LoVo (cell line): ENCODE measurements around the gene CPNE1.
"Not testable (repeated sequence)": the region's sequence is repeated elsewhere in the genome, so short reads cannot be mapped to it uniquely, and the experiment has no call there.

Experiments
- DNase-seq: peaks from one replicate; pipeline ENCODE4 v3.0.0-alpha.2; 2016; ENCODE audit warnings: low spot score

CPNE1 gene

DNA sequence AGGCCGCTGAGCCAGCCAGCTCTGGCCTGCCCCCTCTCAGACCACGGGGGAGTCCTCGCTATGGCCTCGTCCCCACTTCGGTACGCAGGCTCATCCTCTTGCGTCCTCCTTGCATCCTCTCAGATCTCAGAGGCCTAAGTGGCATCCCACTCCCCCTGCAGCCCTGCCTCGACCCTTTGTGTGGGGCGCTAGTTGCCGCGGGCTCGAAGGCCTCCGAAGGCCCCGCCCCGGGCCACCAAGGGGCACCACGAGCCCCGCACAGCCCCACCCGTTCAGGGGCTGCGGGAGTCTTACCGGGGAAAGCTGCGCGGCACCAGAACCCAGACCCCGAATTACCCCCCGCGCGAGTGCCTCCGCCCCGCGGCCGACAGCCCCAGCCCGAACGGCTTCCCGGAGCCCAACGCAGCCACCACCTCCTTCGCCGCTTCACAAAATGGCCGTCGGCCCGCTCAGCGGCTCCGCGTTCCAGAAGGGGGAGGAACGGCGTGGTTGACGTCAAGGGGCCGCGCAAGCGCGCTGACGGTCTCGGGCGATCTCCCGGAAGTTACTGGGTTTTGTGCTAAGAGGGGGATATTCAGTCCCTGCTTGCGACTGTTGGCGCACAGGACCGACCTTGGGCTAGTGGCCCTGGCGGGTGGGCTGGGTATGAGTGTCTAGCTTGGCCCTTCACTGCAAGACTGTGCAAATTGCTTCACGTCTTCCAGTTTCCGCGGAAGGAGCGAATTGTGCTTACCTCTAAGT, at the start of gene CPNE1, which contains the start of gene RBM12:
Gene CPNE1 (minus strand): TSS at position 435 of the 741 bp plus-strand sequence. CDS start 31,977 bp downstream, outside the sequence.
Gene RBM12 (minus strand): TSS at position 435 of the 741 bp plus-strand sequence. CDS start 9,578 bp downstream, outside the sequence.
- DNase-seq: peak; percentile 96

DNA sequence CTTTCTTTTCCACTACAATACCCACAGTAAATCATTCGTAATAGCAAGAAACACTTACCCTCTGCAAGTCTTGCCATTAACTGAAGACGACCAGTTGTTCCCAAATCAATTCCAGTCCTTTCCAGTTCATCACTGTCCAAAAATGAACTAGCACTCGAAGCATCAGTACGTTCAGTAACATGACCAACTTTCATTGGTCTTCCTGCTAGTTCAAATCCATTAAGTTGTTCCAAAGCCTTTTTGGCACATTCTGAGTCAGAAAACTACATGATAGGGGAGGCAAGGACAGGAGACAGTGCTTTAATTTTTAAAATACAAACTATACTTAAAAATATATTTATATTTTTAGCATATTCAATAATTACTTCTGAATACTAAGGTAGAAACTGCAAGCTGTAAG, 49.4 kb upstream of the CPNE1 start:
- DNase-seq: no peak

DNA sequence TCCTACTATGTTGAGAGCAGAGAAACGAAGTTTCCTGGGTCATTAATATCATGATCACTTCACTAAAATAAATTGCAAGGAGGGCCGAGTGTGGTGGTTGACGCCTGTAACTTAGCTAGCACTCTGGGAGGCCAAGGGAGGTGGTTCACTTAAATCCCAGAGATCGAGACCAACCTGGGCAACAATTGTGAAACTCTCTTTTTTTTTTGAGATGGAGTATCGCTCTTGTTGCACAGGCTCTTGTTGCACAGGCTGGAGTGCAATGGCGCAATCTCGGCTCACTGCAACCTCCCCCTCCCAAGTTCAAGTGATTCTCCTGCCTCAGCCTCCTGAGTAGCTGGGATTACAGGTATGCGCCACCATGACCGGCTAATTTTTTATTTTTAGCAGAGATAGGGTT, 48.4 kb upstream of the CPNE1 start:
- DNase-seq: not testable (repeated sequence)

DNA sequence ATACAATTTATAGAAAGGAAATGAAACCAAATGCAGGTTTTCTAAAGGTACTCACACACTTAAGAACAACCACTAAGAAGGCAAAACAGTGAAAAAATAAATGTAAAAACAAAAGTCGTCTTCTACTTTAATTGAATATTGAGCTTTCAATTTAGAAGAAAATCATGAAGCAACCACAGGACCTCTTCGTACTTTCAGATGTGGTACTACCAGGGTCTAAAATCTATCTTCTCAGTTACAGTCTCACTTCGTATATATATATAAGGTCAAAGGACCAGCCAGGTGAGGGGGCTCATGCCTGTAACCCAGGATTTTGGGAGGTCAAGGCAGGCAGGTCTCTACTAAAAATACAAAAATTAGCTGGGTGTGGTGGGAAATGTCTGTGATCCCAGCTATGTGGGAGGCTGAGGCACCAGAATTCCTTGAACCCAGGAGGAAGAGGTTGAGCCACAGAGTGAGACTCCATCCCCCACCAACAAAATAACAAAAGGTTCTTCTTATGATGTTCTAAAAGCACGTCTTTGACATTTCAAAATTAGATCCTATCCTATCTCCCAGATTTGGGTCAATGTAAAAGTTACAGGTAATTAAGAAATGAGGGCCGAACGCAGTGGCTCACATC, 47.0 kb upstream of the CPNE1 start:
- no peak for DNase-seq

DNA sequence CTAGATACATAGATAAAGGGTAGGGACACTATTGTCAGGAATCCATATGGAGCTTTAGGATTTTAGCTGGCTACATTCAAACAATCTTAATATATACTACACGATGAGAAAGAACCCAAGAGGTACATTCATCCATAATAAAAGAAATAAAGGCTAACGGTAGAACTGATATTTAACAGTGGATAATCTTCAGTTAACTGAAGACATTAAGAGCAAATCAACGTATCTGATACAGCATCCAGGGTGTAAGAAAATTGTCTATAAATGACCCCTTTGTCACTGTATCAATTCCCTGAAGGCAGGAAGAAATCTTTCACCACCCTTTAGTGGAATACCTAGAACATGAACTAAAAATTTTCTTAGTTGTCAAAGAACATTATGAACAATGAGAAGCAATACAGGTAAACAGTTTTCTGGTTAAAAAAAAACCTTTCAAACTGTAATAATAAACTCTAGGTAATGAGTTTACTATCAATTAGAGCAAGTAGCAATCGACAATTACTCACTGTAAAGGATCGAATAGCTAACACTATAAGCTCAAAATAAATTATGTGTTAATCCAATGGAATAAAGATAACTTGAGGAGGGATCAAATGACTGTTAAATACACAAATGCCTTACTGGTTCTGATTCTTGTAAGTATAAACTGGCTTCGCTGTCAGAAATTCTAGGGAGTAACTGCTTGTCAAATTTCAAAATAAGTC, 46.3 kb upstream of the CPNE1 start:
- DNase-seq: no peak

DNA sequence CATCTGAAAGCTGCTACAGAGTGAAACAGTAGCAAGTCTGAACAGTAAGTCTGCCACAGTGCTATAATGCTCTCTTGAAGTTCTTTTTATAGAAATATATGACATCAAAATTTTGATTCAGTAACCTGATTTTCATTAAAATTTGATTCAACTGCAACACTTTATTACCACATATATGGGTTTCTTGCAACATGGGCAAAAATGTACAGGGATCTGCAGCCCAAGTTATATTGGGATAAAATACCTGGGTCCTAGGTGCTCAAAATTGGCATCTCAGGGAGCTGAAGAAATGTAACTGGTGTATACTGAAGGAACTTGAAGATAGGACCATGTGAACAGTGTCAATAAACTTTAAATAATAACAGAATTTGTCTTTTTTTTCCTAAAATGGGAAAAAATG, 45.3 kb upstream of the CPNE1 start:
- no peak for DNase-seq

DNA sequence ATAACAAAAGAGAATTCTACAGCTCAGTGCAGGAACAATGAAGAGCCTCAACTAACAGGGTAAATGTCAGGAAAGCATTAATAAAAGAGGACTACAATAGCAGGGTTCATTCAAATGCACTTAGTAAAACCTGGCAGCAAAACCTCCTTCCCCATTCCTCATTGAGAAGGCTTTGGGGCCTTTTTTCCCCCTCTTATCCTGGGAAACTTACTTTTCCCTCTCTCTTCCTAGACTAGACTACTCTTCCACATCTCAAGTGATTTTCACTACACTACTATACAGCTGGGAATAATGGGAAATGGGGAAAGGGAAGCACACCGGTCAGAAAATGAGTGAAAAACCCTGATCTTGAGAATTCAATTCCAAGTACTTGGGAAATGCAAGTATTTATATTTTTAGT, 44.6 kb upstream of the CPNE1 start:
- DNase-seq: no peak

DNA sequence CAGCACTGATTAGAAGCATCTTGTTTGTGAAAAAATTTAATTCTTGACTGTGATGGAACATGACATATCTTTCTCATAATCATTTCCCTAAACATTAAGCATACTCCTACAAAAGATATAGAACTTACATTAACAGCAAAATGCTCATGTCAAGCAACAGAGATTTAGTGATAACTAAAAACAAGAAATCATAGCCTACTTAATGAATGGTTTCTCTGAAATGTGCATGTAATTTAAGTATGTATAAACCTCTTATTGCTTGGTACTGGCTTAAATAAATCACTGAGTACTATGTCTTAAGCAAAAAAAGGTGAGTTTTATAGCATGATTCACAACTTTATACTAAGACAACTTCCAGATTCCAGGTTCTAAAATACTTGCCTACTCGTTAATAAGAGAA, 43.8 kb upstream of the CPNE1 start:
- DNase-seq: no peak

DNA sequence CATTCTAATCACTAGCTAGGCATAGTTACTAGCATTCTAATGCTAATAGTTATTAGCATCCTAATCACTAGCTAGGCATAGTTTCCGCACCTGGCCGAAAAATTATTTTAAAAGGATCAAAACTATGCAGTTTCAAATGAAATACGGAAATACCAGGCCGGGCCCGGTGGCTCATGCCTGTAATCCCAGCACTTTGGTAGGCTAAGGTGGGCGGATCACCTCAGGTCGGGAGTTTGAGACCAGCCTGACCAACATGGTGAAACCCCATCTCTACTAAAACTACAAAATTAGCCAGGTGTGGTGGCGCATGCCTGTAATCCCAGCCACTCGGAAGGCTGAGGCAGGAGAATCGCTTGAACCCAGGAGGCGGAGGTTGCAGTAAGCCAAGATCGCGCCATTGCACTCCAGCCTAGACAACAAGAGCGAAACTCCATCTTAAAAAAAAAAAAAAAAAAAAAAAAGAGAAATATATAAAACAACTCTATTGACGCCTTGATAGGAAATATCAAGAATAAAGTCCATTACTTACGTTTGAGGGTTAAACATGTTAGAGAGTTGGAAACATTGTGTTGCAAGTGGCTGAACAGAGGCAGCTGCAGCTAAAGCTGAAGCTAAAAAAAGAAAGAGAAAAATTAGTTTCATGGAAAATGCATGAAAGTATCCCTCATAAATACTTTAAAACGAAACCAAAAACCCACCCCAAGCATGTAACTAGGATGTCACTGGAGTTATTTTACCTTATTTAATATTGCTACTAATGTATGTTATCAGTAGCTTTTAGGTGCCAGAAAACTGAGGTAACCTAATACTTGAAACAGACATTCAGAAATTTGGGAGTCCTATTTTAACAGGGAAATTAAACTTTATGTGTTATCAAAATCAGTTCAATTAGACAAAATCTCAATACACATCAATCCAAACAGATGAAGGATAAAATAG, 42.2 kb upstream of the CPNE1 start:
- not testable (repeated sequence) for DNase-seq

DNA sequence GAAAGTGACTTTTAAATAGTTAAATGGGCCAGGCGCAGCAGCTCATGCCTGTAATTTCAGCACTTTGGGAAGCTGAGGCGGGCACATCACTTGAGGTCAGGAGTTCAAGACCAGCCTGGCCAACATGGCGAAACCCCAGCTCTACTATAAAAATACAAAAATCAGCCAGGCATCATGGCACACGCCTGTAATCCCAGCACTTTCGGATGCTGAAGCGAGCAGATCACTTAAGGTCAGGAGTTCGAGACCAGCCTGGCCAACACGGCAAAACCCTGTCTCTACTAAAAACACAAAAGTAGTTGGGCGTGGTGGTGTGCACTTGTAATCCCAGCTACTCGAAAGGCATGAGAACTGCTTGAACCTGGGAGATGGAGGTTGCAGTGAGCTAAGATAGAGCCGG, 41.2 kb upstream of the CPNE1 start:
- DNase-seq: not testable (repeated sequence)

DNA sequence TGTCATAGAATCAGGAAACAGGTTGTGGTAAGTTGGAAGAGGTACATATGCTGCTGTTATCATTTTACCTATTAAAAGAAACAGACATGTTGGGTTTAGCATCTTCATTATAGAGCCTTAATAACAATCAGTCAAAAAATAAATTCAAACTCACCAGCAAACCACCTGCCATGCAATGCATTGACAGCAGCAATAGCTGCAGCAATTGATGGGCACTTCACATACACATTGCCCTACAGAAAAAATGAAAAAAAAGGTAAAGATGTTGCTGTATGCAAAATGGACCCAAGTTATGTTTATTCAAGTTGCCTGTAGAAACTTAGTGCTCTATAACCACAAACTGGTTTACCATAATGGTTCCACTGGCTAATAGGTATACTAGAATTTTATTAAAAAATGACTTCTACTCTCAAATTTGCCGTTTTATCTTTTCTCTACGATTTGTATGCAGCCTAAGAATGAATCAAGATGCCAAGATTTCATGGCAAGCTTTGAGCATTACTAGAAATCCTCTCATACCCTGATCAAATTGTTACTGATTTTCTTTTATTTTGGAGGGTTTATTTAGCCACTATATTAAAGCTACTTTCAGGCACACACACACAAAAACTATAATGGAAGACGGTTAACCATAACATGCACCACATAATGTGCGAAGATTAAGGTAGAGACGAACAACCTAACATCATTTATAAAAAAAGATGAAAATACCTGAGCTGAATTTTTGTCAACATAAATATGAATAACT, 40.0 kb upstream of the CPNE1 start:
- DNase-seq: no peak

DNA sequence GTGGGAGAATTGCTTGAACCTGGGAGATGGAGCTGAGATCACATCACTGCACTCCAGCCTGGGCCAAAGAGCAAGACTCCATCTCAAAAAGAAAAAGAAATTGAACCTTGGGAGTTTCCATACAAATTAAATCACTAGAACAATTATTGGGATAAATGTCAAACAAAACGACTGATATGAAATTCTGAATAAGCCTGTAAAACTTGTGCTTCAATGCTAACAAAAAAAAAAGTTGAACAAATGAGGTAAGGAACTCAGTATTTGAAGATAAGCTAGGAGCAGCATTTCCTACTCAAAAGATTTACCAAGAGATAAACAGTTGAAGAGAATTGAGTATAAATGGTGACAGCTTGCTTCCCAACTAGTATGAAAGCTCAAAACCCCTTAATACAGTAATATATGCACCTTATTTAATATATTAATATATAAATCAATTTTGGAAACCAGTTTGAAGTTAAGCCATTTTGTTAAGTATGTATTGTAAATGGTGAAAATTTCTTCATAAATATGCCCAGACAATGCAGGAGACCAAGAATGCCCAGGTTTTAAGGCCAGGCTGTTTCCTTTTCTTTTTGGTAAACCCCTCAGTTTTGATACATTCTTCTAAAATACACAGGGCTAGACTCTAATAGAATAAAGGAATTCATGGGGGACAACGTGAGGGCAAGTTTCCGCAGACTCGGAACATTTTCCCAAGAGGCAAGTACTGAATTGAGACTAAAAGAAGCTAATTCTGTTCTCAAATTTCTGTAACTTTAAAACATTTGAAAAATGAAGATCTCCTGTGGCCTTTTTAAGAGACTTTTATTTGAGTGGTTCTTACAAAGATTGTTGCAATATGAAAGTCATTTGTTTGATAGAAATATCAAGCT, 38.4 kb upstream of the CPNE1 start:
- DNase-seq: no peak

DNA sequence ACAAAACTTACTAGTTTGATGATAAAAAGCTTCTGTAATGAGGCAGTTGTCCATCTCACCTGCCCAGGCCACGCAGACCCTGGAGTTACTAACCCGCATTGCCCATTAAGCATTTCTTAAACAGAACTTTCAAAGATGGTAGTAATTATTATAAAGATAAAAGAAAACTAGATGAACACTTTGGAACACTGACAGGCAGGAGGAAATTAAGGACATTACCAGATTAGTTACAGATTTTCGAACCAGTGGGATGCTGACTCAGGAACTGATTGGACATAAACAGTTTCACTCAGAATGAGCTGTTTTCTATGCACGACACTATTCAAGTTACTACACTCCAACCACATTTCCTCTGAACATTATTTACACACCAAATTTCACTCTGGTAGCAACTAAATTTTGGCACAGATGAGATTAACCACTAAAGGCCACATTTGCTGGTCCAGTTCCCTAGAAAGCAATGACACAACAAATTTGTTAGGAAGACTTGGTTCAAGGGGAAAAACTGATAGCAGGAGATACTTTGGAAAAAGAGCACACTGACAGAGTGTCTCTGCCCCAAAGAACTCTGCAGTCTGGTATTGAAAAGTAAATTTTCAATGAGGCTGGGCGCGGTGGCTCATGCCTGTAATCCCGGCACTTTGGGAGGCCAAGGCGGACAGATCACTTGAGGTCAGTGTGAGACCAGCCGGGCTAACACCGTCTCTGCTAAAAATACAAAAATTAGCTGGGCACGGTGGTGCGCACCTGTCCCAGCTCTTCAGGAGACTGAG, 37.5 kb upstream of the CPNE1 start:
- no peak for DNase-seq

DNA sequence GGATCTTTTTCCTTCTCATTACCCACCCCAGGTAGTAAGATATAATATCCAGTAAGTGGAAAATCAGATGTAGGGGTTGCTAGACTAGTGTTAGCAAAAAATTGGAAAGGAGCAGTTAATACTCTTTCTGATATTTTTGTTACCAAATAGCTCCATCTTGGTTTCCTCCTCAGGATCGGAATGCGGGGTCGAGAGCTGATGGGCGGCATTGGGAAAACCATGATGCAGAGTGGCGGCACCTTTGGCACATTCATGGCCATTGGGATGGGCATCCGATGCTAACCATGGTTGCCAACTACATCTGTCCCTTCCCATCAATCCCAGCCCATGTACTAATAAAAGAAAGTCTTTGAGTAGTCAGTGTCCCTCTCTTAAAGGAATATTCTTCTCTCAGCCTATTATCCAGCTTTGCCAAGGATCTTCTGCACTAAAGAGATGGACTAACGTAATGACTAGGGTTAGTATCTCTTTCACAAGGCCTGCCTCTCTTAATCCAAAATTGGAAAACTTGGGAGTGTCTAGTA, 36.0 kb upstream of the CPNE1 start:
- DNase-seq: no peak

DNA sequence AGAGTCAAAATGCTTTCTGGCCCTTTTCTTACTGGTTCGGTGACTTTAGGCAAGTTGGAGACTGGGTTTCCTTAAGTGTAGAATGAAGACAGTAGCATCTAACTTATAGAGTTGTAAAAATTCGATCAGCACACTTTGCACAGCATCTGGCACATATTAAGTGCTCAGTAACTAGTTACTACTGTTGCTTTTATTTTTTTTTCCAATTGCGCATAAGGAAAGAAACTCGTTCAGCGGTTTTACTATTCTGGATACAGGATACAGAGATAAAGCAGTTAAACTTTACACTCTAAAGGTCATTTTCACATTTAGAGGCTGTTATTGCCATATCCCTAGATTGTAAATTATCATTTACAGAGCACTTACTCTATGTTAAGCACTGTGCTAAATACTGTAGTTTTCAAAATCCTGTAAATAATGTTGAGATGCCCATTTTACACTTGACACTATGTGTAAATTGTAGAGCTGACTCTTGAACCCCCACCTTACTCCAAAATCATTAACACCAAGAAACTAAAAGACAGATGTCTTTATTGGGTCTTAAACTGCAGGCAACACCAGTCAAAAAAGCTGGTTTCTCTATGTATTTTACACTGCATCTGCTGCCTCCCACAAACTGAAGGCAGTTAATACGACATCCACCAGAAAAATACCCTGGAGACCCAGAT, 35.4 kb upstream of the CPNE1 start:
- DNase-seq: no peak

DNA sequence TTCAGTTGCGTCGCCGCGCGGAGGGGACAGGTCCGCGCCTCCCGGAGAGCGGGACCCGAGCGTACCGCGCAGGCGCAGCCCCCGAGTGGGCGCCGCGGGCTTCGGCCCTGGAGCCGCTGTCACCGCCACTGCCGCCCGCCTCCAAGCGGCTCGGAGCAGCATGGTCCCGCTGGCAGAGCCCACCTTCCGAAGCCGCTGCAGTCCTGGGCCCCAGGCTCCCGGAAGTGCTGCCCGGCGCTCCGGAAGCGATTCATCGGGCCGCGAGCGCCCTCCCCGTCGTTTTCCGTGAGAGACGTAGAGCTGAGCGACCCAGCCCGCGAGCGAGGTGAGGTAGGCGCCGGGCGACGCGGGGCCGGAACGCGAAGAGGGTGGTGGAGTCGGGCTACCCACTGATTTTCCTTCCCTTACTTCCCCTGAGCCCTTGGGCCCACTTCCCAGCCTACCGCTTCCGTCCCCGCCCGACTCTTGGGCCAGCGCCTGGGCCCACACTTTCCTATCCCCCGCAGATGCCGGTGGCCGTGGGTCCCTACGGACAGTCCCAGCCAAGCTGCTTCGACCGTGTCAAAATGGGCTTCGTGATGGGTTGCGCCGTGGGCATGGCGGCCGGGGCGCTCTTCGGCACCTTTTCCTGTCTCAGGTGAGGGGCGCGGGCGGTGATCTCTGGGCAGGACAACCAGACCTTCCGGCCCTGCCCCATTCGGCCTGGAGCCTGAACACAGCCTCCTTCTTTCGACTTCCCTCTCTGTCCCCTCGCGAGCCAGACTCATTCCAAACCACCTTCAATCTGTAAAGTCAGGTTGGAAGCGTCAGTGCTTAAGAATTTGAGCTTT, 34.6 kb upstream of the CPNE1 start, which contains the start of the genes NFS1 and ROMO1:
Gene NFS1 (minus strand): TSS at position 226 of the 830 bp plus-strand sequence. CDS start 64 bp downstream, at position 162.
Gene ROMO1 (plus strand): TSS at position 279 of the 830 bp plus-strand sequence. CDS start 228 bp downstream, at position 507.
- DNase-seq: peak; percentile 87
